Lower leg skin (tissue), 4 donors: ENCODE results near the gene MT1H. TPM values are rescaled to one million over a fixed set of nuclear protein-coding genes. Genes with fewer than 3 reads are reported as not detected.

ENCODE experiments used
- DNase-seq, 2 donors: peaks; one replicate each; pipeline ENCODE4 v3.0.0-alpha.2; 2019; ENCODE audit warnings: low spot score in 2 of 2
- H3K4me3 ChIP-seq: fragments of 200-600 bp; sonication (generic); 2 replicates; pipeline ENCODE4 v1.5.1; 2017; ENCODE audit warnings: mild to moderate bottlenecking, low read depth; ENCODE audit not compliant: poor library complexity, severe bottlenecking
- POLR2A ChIP-seq, 2 donors: fragments of 450-650 bp; IDR thresholded peaks; one replicate each; pipeline ENCODE4 v1.6.1; 2016 to 2017; ENCODE audit warnings: antibody characterized with exemption in 2 of 2, mild to moderate bottlenecking in 1 of 2, moderate library complexity in 1 of 2
- WGBS, 2 donors: methylation state at CpG; one replicate each; pipeline ENCODE4 v1.1.5; 2018; 5-methylcytosine and 5-hydroxymethylcytosine counted together
- intact Hi-C: fragments of 100-400 bp; cut with DNase I; formaldehyde crosslinking; loops from one replicate; pipeline ENCODE4 v1.15.0; 2023; ENCODE audit warnings: low total_unique reads
- total RNA-seq, 4 donors: library from RNA; depleted of rRNA; stranded (reverse); fragments of >200 nt; gene quantifications; one replicate each; pipeline ENCODE4 v1.1.0, GENCODE V29; 2016
- TF ChIP-seq, protein P1 (sequence below), 3 donors: fragments of 450-650 bp; IDR thresholded peaks; one replicate each; pipeline ENCODE4 v1.5.1; 2016; ENCODE audit warnings: antibody characterized with exemption in 3 of 3, mild to moderate bottlenecking in 3 of 3, moderate library complexity in 2 of 3

The MT1H gene
- total RNA-seq, 4 donors from 2014 or later = 1.2 to 3.9 TPM; not detected in 2

DNA sequence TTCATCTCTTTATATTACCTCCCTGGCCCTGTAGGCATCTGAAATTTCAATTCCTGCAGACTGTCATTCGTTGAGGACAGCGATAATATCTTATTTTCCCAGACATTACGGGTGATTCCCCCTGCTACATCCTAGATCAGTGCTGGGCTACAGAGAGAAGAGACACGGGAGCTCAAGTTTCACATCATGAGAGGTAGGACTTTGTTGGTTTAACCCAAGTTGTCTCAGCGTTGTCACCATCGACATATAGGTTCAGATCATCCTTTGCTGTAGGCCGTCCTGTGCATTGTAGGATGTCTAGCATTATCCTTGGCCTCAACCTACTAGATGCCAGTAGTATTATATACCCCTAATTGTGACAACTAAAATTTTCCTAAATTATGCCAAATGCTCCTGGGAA lies 31.9 kb downstream of the MT1H start:
- intact Hi-C loops = loop anchor here (10.0 kb wide), 2 partner anchors 117 to 187 kb away; partner anchors contain the start of gene MT3
- TF ChIP-seq, protein P1, sequence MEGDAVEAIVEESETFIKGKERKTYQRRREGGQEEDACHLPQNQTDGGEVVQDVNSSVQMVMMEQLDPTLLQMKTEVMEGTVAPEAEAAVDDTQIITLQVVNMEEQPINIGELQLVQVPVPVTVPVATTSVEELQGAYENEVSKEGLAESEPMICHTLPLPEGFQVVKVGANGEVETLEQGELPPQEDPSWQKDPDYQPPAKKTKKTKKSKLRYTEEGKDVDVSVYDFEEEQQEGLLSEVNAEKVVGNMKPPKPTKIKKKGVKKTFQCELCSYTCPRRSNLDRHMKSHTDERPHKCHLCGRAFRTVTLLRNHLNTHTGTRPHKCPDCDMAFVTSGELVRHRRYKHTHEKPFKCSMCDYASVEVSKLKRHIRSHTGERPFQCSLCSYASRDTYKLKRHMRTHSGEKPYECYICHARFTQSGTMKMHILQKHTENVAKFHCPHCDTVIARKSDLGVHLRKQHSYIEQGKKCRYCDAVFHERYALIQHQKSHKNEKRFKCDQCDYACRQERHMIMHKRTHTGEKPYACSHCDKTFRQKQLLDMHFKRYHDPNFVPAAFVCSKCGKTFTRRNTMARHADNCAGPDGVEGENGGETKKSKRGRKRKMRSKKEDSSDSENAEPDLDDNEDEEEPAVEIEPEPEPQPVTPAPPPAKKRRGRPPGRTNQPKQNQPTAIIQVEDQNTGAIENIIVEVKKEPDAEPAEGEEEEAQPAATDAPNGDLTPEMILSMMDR (IDR thresholded peaks at IDR 0.05) = no peak
- TF ChIP-seq POLR2A (IDR thresholded peaks at IDR 0.05) = no peak
- H3K4me3 ChIP-seq = no peak overlapping the region
- 82 to 84% methylated on average over 7 of the region's 7 CpGs for WGBS, 2 donors
- DNase-seq = peak in 1 of 2 donors; percentile 26

DNA sequence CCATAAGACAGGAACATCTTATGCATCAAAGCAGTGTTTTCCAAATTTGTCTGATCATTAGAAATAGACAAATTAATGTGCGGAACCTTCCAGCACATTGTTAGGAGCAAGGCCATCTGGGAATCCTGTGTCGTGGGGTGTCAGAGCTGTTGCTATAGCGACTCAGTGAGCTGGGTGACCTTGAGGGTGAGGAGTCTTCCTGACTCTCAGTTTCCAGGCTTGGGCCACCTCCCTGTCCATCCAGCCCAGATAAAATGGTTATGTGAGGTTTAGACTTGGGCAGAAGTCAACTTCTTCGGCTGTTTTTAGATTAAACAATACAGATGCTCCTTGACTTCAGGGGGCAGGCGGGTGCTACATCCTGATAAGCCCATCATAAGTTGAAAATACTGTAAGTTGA lies 33.2 kb downstream of the MT1H start:
- WGBS, 2 donors = 89 to 93% methylated on average over 5 of the region's 5 CpGs
- peak in 1 of 2 donors; percentile 49 for DNase-seq
- TF ChIP-seq, protein P1 (IDR thresholded peaks at IDR 0.05) = no peak
- no peak for TF ChIP-seq POLR2A (IDR thresholded peaks at IDR 0.05)
- no peak overlapping the region for H3K4me3 ChIP-seq
- intact Hi-C loops = loop anchor here (10.0 kb wide), 2 partner anchors 118 to 188 kb away; partner anchors contain the start of gene MT3

DNA sequence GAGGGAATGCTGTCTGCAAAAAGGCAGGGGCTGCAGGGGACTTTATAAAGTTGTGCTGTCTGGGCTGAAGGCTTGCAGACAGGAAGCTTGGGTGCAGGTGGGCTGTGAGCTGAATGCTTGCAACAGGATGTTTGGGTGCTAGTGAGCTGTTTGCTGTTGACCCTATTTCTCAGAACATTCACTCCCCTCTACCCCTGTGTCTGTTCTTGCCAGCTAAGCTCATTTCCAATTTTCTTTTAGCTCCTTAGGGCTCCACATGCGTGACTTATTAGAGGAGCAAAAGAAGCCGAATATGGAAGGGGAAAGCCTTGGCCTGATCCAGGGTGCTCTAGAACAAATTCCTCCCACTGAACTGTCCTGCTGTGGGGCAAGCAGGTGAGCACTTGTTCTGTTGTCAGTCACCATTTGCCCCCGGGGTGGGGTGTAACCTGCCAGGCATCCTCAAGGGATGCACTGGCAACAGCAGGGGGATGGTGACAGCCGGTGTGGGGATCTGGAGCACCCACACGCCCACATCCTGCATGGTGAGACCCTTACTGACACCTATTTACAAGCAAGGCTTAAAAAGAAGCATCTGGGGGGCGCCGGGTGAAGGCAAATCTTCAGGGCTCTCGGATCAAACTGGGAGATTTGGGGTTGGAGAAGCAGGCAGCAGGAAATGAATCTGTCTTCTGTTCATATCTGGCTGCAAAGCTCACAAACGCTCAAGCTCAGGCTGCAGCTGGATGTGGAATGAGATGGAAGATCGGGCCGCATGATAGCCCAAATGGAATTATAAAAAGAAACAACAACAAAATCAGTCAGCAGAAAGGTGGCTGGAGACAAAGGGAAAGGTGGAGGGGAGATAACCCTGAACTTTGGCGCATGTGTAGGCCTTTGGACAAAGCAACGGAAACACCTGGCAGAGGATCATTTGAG lies 39.2 kb downstream of the MT1H start:
- WGBS, 2 donors = 44 to 45% methylated on average over 13 of the region's 13 CpGs
- intact Hi-C loops = loop anchor here (10.0 kb wide), 2 partner anchors 124 to 194 kb away; partner anchors contain the start of gene MT3

DNA sequence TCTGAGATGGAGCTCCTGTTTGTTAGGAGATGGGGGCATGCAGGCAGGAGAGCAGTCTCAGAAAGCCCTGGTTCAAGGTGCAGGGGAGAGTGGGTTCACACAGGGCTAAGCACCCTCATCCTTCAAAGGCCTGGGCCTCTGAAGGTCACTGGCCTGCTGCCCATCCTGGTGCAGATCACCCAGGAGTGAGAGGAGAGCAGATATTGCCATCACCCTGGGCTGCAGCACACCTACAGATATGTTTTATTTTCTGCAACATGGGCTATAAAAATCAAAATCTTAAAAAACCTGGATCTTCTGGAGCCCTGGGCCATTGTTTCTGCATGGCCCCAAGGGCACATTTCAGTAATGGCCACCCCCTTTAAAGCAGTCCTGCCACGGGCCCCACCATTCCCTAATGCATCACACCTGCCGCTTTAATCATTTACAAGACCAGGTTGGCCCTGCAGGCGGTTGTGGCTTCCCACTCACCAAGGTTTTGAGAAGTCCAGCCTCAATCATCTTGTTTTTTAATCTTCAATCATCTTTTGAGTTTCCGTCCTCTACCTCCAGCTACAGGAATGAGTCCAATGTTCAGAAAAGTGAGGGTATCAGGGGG lies 39.9 kb downstream of the MT1H start:
- intact Hi-C loops = loop anchor here (10.0 kb wide), 2 partner anchors 125 to 195 kb away; partner anchors contain the start of gene MT3
- TF ChIP-seq, protein P1 (IDR thresholded peaks at IDR 0.05) = no peak
- TF ChIP-seq POLR2A (IDR thresholded peaks at IDR 0.05) = no peak
- 82 to 88% methylated on average over 4 of the region's 4 CpGs for WGBS, 2 donors
- no peak overlapping the region for H3K4me3 ChIP-seq
- peak in 1 of 2 donors; percentile 62 for DNase-seq

More for the DNA sequence above, 39.2 kb downstream of the MT1H start:
- TF ChIP-seq, protein P1 (IDR thresholded peaks at IDR 0.05) = no peak
- TF ChIP-seq POLR2A (IDR thresholded peaks at IDR 0.05) = no peak
- no peak overlapping the region for H3K4me3 ChIP-seq
- DNase-seq = peak in 1 of 2 donors; percentile 76

DNA sequence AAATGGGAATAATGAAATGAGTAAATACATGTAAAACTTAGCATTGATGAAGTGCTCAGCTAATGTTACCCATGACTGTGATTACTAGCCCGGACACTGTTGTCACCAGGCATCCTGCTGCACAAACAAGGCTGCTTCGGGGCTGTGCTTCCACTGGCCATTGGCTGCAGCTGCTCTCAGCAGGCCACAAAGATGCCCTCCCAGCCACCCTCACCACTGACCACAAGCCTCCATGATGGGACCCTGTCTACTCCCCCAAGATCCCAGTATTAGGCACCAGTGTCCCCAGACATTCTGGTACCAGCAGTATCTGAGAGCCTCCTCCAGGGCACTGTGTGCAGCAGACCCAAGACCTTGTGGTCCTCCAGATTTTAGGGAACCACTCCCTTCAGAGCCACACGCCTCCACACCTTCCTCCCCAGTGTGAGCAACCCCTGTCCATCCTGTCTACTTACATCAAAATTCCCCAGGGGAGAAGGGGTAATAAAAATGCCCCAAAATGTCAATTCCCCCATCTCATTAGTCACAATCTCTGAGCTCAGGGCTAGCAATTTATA lies 40.6 kb downstream of the MT1H start:
- 71 to 89% methylated on average over 3 of the region's 3 CpGs for WGBS, 2 donors
- peak in 1 of 2 donors; percentile 40 for DNase-seq
- intact Hi-C loops = no loop called here
- TF ChIP-seq POLR2A (IDR thresholded peaks at IDR 0.05) = no peak
- TF ChIP-seq, protein P1 (IDR thresholded peaks at IDR 0.05) = no peak
- H3K4me3 ChIP-seq = no peak overlapping the region
